ENCODE measurements around the gene CIT.

The CIT gene

DNA sequence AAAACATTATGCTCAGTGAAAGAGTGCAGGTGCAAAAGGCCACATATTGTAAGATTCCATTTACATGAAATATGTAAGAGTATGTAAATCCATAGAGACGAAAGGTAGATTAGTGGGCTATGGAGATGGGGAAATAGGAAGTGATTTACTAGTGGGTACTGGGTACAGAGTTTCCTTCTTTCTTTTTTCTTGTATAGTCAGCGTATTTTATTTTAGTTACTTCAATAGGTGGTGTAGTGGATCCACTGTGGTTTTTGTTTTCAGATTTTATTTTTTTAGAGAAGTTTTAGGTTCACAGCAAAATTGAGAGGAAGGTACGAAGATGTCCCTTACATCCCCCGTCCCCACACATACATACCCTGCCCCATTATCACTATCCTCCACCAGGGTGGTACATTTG, 6.1 kb upstream of the CIT start:
- DNase-seq (ENCODE audit: low read depth): no peak
- H3K4me3 ChIP-seq (ENCODE audit: low read length): no peak overlapping the region
- TF ChIP-seq, protein P1, sequence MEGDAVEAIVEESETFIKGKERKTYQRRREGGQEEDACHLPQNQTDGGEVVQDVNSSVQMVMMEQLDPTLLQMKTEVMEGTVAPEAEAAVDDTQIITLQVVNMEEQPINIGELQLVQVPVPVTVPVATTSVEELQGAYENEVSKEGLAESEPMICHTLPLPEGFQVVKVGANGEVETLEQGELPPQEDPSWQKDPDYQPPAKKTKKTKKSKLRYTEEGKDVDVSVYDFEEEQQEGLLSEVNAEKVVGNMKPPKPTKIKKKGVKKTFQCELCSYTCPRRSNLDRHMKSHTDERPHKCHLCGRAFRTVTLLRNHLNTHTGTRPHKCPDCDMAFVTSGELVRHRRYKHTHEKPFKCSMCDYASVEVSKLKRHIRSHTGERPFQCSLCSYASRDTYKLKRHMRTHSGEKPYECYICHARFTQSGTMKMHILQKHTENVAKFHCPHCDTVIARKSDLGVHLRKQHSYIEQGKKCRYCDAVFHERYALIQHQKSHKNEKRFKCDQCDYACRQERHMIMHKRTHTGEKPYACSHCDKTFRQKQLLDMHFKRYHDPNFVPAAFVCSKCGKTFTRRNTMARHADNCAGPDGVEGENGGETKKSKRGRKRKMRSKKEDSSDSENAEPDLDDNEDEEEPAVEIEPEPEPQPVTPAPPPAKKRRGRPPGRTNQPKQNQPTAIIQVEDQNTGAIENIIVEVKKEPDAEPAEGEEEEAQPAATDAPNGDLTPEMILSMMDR (conservative IDR thresholded peaks at IDR 0.05; ENCODE audit: low read depth, low read length): no peak

DNA sequence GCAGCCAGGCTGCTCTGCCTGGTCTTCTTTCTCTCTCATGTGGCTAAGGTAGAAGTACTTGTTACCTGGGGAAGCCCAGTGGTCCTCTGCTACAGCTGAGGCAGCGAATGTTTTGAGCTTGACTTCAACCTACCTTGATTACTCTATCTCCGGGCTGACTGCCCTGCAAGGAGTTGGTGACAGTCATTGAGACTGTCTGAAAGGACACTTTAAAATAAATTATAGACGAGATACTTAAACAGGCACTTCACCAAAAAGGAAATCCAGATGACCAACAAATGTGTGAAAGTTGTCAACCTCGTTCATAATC, 474 bp upstream of the CIT start:
- DNase-seq (ENCODE audit: low read depth): no peak
- TF ChIP-seq, protein P1 (conservative IDR thresholded peaks at IDR 0.05; ENCODE audit: low read depth, low read length): no peak

DNA sequence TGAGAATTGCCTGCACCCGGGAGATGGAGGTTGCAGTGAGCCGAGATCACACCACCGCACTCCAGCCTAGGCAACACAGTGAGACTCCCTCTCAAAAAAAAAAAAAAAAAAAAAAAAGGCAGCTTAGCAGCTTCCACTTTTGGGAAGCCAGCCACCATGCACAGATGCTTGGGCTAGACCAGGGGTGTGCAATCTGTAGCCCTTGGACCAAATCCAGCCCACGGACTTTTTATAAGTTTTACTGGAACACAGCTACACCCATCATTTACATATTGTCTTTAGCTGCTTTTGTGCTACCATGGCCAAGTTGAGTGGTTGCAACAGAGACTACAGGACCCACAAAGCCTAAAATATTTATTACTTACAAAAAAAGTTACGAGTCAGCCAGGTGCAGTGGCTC, 6.7 kb downstream of the CIT start:
- no peak for DNase-seq (ENCODE audit: low read depth)
- H3K4me3 ChIP-seq (ENCODE audit: low read length): no peak overlapping the region
- TF ChIP-seq, protein P1 (conservative IDR thresholded peaks at IDR 0.05; ENCODE audit: low read depth, low read length): no peak

More for the DNA sequence above, 474 bp upstream of the CIT start:
- H3K4me3 ChIP-seq (ENCODE audit: low read length): peak overlapping the region; percentile 96

DNA sequence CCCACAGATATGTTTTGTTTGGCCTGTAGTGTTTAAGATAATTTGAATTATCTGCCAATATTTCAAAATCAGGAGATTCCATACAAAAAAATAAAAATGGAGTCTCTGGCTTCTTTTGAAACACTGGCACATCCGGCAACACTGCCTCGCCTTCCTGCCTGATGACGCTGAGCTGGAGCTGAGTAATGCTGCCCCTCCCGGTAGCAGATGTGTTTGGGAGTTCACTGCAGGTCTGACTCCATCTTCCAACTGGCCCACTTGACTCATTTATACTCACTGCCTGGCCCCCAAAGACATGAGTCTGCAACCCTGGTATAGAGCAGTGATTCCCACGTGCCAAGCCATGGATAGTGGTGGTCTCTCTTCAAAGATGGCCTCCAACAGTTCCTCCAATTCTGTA, 7.4 kb downstream of the CIT start:
- DNase-seq (ENCODE audit: low read depth): no peak
- no peak overlapping the region for H3K4me3 ChIP-seq (ENCODE audit: low read length)
- TF ChIP-seq, protein P1 (conservative IDR thresholded peaks at IDR 0.05; ENCODE audit: low read depth, low read length): peak; percentile 20

DNA sequence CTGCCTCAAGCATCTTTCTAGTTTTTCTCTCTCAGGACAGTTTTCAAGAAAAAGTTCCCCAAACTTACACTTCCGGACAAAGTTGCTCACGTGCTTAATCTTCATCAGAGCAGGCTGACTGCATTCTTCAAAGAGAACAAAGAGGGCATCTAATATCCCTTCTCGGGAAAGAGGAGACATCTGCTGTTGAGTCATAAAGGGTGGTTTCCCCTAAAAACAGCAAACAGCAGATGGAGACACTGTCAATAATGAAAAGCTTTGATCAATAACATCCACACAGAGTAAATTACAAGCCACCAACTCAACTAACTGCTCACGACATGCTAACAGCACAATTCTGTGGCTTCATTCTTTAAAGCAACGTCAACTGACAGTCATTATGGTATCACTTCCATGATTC, 8.1 kb downstream of the CIT start:
- no peak for DNase-seq (ENCODE audit: low read depth)
- TF ChIP-seq, protein P1 (conservative IDR thresholded peaks at IDR 0.05; ENCODE audit: low read depth, low read length): no peak
- no peak overlapping the region for H3K4me3 ChIP-seq (ENCODE audit: low read length)

DNA sequence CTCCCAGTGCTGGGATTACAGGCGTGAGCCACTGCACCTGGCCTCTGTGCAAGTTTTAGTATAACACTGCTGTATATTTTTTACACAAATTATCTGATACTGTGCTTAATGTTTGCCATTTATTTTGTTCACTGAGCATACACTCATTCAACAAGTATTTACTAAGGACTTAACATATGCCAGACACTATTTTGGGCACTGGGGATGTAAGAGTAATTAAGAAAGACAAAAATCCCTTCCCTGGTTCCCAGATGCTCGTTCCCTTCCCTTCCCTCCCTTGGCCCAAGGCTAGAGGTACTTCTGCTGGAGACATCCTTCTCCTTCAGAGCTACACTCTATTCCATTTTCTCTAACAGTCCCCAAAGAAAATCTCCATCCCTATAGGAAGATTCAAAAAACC, 12.5 kb downstream of the CIT start:
- no peak for DNase-seq (ENCODE audit: low read depth)
- H3K4me3 ChIP-seq (ENCODE audit: low read length): no peak overlapping the region
- TF ChIP-seq, protein P1 (conservative IDR thresholded peaks at IDR 0.05; ENCODE audit: low read depth, low read length): no peak

DNA sequence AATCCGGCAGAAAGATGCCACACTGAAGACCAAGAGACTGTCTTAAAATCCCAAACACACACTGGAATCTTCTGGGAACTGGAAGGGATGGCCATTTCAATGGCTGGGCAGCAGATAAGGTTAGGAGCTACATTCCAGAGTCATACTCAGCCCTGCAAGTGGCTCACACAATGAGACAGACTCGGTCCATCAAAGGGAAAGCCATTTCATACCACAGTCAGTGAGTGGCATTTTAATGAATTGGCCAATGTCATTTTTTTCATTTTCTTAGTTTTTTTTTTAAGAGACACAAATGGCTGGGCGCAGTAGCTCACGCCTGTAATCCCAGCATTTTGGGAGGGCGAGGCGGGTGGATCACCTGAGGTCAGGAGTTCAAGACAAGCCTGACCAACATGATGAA, 17.9 kb downstream of the CIT start:
- no peak for DNase-seq (ENCODE audit: low read depth)
- H3K4me3 ChIP-seq (ENCODE audit: low read length): no peak overlapping the region
- TF ChIP-seq, protein P1 (conservative IDR thresholded peaks at IDR 0.05; ENCODE audit: low read depth, low read length): no peak
